ENCODE results near the gene ZNF234. TPM values are rescaled to one million over a fixed set of nuclear protein-coding genes. Genes with fewer than 3 reads are reported as not detected.
"Not testable (repeated sequence)": the region's sequence is repeated elsewhere in the genome, so short reads cannot be mapped to it uniquely, and the experiment has no call there.

Gene ZNF234
- total RNA-seq, 1 donor from 2014 or later = 4.7 TPM

DNA sequence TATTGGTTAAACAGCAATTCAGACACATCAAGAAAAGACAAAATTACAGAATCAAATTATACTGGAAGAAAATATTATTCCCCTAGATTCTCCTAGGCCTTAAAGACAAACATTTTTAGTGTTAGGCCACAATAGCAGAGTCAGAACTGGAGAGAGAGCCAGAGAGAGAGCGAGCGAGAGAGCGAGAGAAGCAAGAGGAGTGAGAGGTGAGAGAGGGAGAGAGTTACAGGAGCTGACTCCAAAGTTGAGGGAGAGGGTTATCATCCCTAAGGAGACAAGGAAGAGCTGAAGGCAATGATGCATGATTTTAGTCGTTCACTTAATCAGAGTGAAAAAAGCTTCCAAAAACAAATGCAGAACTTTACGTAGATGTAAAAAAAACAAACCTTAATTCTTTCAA lies 50.8 kb downstream of the ZNF234 start:
- Histone ChIP-seq H3K4me3 (ENCODE audit: low read depth, low read length) (no peak overlapping the region), H3K36me3 (ENCODE audit: control insufficient read depth, insufficient read depth, low read length) (no peaks in the 10 kb centered on the region), H3K27me3 (ENCODE audit: control insufficient read depth, insufficient read depth, low read length) (no peaks in the 10 kb centered on the region)
- no peak for TF ChIP-seq CTCF (IDR thresholded peaks at IDR 0.05; ENCODE audit: insufficient read depth, low read length, poor library complexity, severe bottlenecking)
- no peak for DNase-seq (ENCODE audit: low read depth)

DNA sequence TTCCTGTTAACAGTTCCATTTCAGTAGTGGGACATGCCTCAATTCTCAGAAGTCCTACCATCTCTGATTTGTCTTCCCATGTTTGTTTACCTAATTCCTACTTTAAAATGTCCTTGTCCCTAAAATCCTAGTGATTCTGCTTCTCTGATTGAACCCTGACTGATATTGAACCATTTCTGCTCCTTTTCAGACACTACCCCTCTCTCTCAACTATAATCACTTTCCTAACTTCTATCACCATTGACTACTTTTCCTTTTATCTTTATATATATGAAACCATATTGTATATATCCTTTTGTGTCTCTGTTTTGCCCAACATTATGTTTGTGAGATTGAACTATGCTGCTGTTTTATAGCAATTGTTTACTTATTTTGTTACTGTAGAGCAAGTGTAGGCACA lies 55.4 kb downstream of the ZNF234 start:
- H3K27me3 ChIP-seq (ENCODE audit: control insufficient read depth, insufficient read depth, low read length) = no peaks in the 10 kb centered on the region
- TF ChIP-seq CTCF (IDR thresholded peaks at IDR 0.05; ENCODE audit: insufficient read depth, low read length, poor library complexity, severe bottlenecking) = no peak
- H3K4me3 ChIP-seq (ENCODE audit: low read depth, low read length) = no peak overlapping the region
- no peaks in the 10 kb centered on the region for H3K36me3 ChIP-seq (ENCODE audit: control insufficient read depth, insufficient read depth, low read length)
- DNase-seq (ENCODE audit: low read depth) = no peak

- H3K27me3 ChIP-seq (ENCODE audit: control insufficient read depth, insufficient read depth, low read length) = no peaks in the 10 kb centered on the region
- H3K4me3 ChIP-seq (ENCODE audit: low read depth, low read length) = no peak overlapping the region
- DNase-seq (ENCODE audit: low read depth) = no peak
- no peak for TF ChIP-seq CTCF (IDR thresholded peaks at IDR 0.05; ENCODE audit: insufficient read depth, low read length, poor library complexity, severe bottlenecking)
- no peaks in the 10 kb centered on the region for H3K36me3 ChIP-seq (ENCODE audit: control insufficient read depth, insufficient read depth, low read length)
Observed at GRCh38 chr19:44202470-44202869, 61.1 kb downstream of the ZNF234 start.

DNA sequence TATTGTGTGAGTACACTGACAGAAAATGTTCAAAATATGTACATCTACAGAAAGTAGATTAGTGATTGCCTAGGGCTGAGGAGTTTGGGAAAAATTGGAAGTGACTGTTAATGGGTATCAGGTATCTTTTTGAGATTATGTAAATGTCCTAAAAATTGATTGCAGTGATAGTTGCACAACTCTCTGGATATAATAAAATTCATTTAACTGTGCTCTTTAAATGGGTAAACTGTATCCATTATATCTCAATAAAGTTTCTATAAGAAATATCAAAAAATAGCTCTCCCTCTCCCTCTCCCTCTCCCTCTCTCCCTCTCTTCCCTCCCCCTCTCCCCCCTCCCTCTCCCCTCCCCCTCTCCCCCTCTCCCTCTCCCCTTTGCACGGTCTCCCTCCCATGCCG lies 61.6 kb downstream of the ZNF234 start:
- Histone ChIP-seq H3K27me3 (ENCODE audit: control insufficient read depth, insufficient read depth, low read length) (no peaks in the 10 kb centered on the region), H3K4me3 (ENCODE audit: low read depth, low read length) (no peak overlapping the region), H3K36me3 (ENCODE audit: control insufficient read depth, insufficient read depth, low read length) (no peaks in the 10 kb centered on the region)
- no peak for DNase-seq (ENCODE audit: low read depth)
- TF ChIP-seq CTCF (IDR thresholded peaks at IDR 0.05; ENCODE audit: insufficient read depth, low read length, poor library complexity, severe bottlenecking) = no peak

GRCh38 chr19:44203877-44204276 lies 62.5 kb downstream of the ZNF234 start:
- DNase-seq (ENCODE audit: low read depth); H3K27me3 ChIP-seq (ENCODE audit: control insufficient read depth, insufficient read depth, low read length): not testable (repeated sequence)

GRCh38 chr19:44204772-44205171 lies 63.4 kb downstream of the ZNF234 start:
- Histone ChIP-seq H3K4me3 (ENCODE audit: low read depth, low read length) (no peak overlapping the region), H3K27me3 (ENCODE audit: control insufficient read depth, insufficient read depth, low read length) (no peaks in the 10 kb centered on the region), H3K36me3 (ENCODE audit: control insufficient read depth, insufficient read depth, low read length) (no peaks in the 10 kb centered on the region)
- no peak for TF ChIP-seq CTCF (IDR thresholded peaks at IDR 0.05; ENCODE audit: insufficient read depth, low read length, poor library complexity, severe bottlenecking)
- DNase-seq (ENCODE audit: low read depth) = no peak

More at GRCh38 chr19:44203877-44204276, 62.5 kb downstream of the ZNF234 start:
- not testable (repeated sequence) for H3K36me3 ChIP-seq (ENCODE audit: control insufficient read depth, insufficient read depth, low read length); H3K4me3 ChIP-seq (ENCODE audit: low read depth, low read length)
